NB4 (cell line): ENCODE measurements around the gene FBN1.

ENCODE experiments used
- MYC ChIP-seq: IDR thresholded peaks from 2 replicates; pipeline ENCODE4 v1.6.1; 2011; ENCODE audit warnings: low read depth, low read length
- POLR2A ChIP-seq: IDR thresholded peaks from 2 replicates; pipeline ENCODE4 v1.6.1; 2011; ENCODE audit warnings: mild to moderate bottlenecking; ENCODE audit not compliant: insufficient read length; ENCODE audit errors: extremely low read depth
- TF ChIP-seq, protein P1 (sequence below): IDR thresholded peaks from 2 replicates; pipeline ENCODE4 v1.6.1; 2011; ENCODE audit warnings: low read depth, low read length
- TF ChIP-seq, protein P2 (sequence below): IDR thresholded peaks from one replicate; pipeline ENCODE4 v1.5.1; 2012; ENCODE audit warnings: low read depth, low read length

GRCh38 chr15:48385031-48385830 is 260.3 kb downstream of the FBN1 start:
- TF ChIP-seq, protein P1, sequence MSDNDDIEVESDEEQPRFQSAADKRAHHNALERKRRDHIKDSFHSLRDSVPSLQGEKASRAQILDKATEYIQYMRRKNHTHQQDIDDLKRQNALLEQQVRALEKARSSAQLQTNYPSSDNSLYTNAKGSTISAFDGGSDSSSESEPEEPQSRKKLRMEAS: no peak
- TF ChIP-seq, protein P2, sequence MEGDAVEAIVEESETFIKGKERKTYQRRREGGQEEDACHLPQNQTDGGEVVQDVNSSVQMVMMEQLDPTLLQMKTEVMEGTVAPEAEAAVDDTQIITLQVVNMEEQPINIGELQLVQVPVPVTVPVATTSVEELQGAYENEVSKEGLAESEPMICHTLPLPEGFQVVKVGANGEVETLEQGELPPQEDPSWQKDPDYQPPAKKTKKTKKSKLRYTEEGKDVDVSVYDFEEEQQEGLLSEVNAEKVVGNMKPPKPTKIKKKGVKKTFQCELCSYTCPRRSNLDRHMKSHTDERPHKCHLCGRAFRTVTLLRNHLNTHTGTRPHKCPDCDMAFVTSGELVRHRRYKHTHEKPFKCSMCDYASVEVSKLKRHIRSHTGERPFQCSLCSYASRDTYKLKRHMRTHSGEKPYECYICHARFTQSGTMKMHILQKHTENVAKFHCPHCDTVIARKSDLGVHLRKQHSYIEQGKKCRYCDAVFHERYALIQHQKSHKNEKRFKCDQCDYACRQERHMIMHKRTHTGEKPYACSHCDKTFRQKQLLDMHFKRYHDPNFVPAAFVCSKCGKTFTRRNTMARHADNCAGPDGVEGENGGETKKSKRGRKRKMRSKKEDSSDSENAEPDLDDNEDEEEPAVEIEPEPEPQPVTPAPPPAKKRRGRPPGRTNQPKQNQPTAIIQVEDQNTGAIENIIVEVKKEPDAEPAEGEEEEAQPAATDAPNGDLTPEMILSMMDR: no peak
- TF ChIP-seq POLR2A (no peak), MYC (no peak)
